ENCODE measurements around the gene ZNF496. TPM values are rescaled to one million over a fixed set of nuclear protein-coding genes. Genes with fewer than 3 reads are reported as not detected.

Gene ZNF496
- total and polyA plus RNA-seq, 2 donors (not counting 1 experiment from before 2014, with no cell fraction given), result 10.0 to 20.0 TPM

- Histone ChIP-seq H3K4me3 (replicated peaks in 1 of 4; ENCODE audit: control extremely low read depth in 1 of 4, insufficient read depth in 1 of 4, low read depth in 3 of 4, low read length in 4 of 4) (peak overlapping the region in 1 of 4 experiments; percentile 8), H3K4me1 (ENCODE audit: control insufficient read depth, extremely low read depth, insufficient read depth, low read length) (peaks cover 9% of the 10 kb centered on the region), H2AFZ (ENCODE audit: low read length) (peak overlapping the region; percentile 1), H4K20me1 (ENCODE audit: control insufficient read depth, extremely low read depth, insufficient read depth, low read length) (no peaks in the 10 kb centered on the region), H3K9ac (ENCODE audit: insufficient read depth, low read length) (no peak overlapping the region), H3K27me3 (ENCODE audit: control insufficient read depth, insufficient read depth, low read length) (no peaks in the 10 kb centered on the region), H3K27ac (ENCODE audit: insufficient read depth, low read length) (peak overlapping the region; percentile 6), H3K79me2 (ENCODE audit: control insufficient read depth, insufficient read depth, low read length) (no peaks in the 10 kb centered on the region), H3K36me3 (ENCODE audit: control insufficient read depth, insufficient read depth, low read length) (no peaks in the 10 kb centered on the region), H3K4me2 (ENCODE audit: extremely low read depth, insufficient read depth, low read length) (no peak overlapping the region), H3K9me3 (ENCODE audit: control insufficient read depth, insufficient read depth, low read depth, low read length) (no peaks in the 10 kb centered on the region)
- peak in 1 of 2 donors; percentile 27 for DNase-seq (ENCODE audit: low read depth in 2 of 2)
- no peak for TF ChIP-seq EZH2 (IDR thresholded peaks at IDR 0.05; ENCODE audit: low read length, missing control alignments)
- TF ChIP-seq CTCF (conservative IDR thresholded peaks at IDR 0.05 in 1 of 2, IDR thresholded peaks at IDR 0.05 in 1 of 2; ENCODE audit: low read depth in 1 of 2, low read length in 2 of 2), result no peak
These were observed 29.5 kb upstream of the ZNF496 start for GRCh38 chr1:247360991-247361731.

- Histone ChIP-seq H4K20me1 (ENCODE audit: control insufficient read depth, extremely low read depth, insufficient read depth, low read length) (no peaks in the 10 kb centered on the region), H3K4me1 (ENCODE audit: control insufficient read depth, extremely low read depth, insufficient read depth, low read length) (peaks cover 9% of the 10 kb centered on the region), H2AFZ (ENCODE audit: low read length) (no peak overlapping the region), H3K4me3 (replicated peaks in 1 of 4; ENCODE audit: control extremely low read depth in 1 of 4, insufficient read depth in 1 of 4, low read depth in 3 of 4, low read length in 4 of 4) (no peak overlapping the region), H3K4me2 (ENCODE audit: extremely low read depth, insufficient read depth, low read length) (no peak overlapping the region), H3K27ac (ENCODE audit: insufficient read depth, low read length) (peak overlapping the region; percentile 6), H3K36me3 (ENCODE audit: control insufficient read depth, insufficient read depth, low read length) (no peaks in the 10 kb centered on the region), H3K79me2 (ENCODE audit: control insufficient read depth, insufficient read depth, low read length) (no peaks in the 10 kb centered on the region), H3K9me3 (ENCODE audit: control insufficient read depth, insufficient read depth, low read depth, low read length) (no peaks in the 10 kb centered on the region), H3K27me3 (ENCODE audit: control insufficient read depth, insufficient read depth, low read length) (no peaks in the 10 kb centered on the region), H3K9ac (ENCODE audit: insufficient read depth, low read length) (no peak overlapping the region)
- peak in 1 of 2 donors; percentile 12 for DNase-seq (ENCODE audit: low read depth in 2 of 2)
- no peak for TF ChIP-seq CTCF (conservative IDR thresholded peaks at IDR 0.05 in 1 of 2, IDR thresholded peaks at IDR 0.05 in 1 of 2; ENCODE audit: low read depth in 1 of 2, low read length in 2 of 2)
- TF ChIP-seq EZH2 (IDR thresholded peaks at IDR 0.05; ENCODE audit: low read length, missing control alignments), result no peak
These were observed 28.6 kb upstream of the ZNF496 start for GRCh38 chr1:247360116-247360898.

GRCh38 chr1:247359559-247359958 lies 27.9 kb upstream of the ZNF496 start:
- TF ChIP-seq EZH2 (IDR thresholded peaks at IDR 0.05; ENCODE audit: low read length, missing control alignments) (no peak), CTCF (conservative IDR thresholded peaks at IDR 0.05 in 1 of 2, IDR thresholded peaks at IDR 0.05 in 1 of 2; ENCODE audit: low read depth in 1 of 2, low read length in 2 of 2) (no peak)
- H4K20me1 ChIP-seq (ENCODE audit: control insufficient read depth, extremely low read depth, insufficient read depth, low read length), result no peaks in the 10 kb centered on the region
- H3K4me3 ChIP-seq (replicated peaks in 1 of 4; ENCODE audit: control extremely low read depth in 1 of 4, insufficient read depth in 1 of 4, low read depth in 3 of 4, low read length in 4 of 4), result no peak overlapping the region
- no peaks in the 10 kb centered on the region for H3K79me2 ChIP-seq (ENCODE audit: control insufficient read depth, insufficient read depth, low read length)
- no peak overlapping the region for H3K27ac ChIP-seq (ENCODE audit: insufficient read depth, low read length)
- peaks cover 9% of the 10 kb centered on the region for H3K4me1 ChIP-seq (ENCODE audit: control insufficient read depth, extremely low read depth, insufficient read depth, low read length)
- H3K9me3 ChIP-seq (ENCODE audit: control insufficient read depth, insufficient read depth, low read depth, low read length), result no peaks in the 10 kb centered on the region
- H3K27me3 ChIP-seq (ENCODE audit: control insufficient read depth, insufficient read depth, low read length), result no peaks in the 10 kb centered on the region
- no peaks in the 10 kb centered on the region for H3K36me3 ChIP-seq (ENCODE audit: control insufficient read depth, insufficient read depth, low read length)
- no peak for DNase-seq (ENCODE audit: low read depth in 2 of 2)
- no peak overlapping the region for H3K9ac ChIP-seq (ENCODE audit: insufficient read depth, low read length)
- H3K4me2 ChIP-seq (ENCODE audit: extremely low read depth, insufficient read depth, low read length), result no peak overlapping the region
- H2AFZ ChIP-seq (ENCODE audit: low read length), result no peak overlapping the region

Measured in fibroblast of lung (primary cell).